PC-3 (cell line): Measurements from ENCODE around the gene TRIP11.

Source experiments
- CTCF ChIP-seq: fragments of 300-600 bp; sonication (generic); conservative IDR thresholded peaks from 2 replicates; pipeline ENCODE4 v1.5.1; 2017; ENCODE audit warnings: antibody characterized with exemption, low read depth, mild to moderate bottlenecking, low read length
- EZH2 ChIP-seq: fragments of 300-600 bp; sonication (generic); IDR thresholded peaks from one replicate; pipeline ENCODE4 v1.6.1; 2017; ENCODE audit warnings: antibody characterized with exemption, mild to moderate bottlenecking, low read length; ENCODE audit not compliant: unreplicated experiment
- EZH2phosphoT487 ChIP-seq: fragments of 300-600 bp; sonication (generic); IDR thresholded peaks from 2 replicates; pipeline ENCODE4 v1.6.1; 2018; ENCODE audit warnings: mild to moderate bottlenecking, antibody characterized with exemption, low read length, borderline replicate concordance

- no peak for TF ChIP-seq CTCF
- no peak for TF ChIP-seq EZH2
- TF ChIP-seq EZH2phosphoT487 = no peak
Observed at GRCh38 chr14:91942128-91942527, 97.7 kb downstream of the TRIP11 start.
